Cardiac septum (tissue), 1 donor: ENCODE data around the gene SGPP2. TPM values are rescaled to one million over a fixed set of nuclear protein-coding genes. Genes with fewer than 3 reads are reported as not detected.

Experiments used
- DNase-seq: peaks from one replicate; pipeline ENCODE4 v3.0.0-alpha.2; 2020; ENCODE audit warnings: low spot score
- intact Hi-C: fragments of 100-400 bp; cut with DNase I; formaldehyde crosslinking; loops from one replicate; pipeline ENCODE4 v1.14.0; 2022
- total RNA-seq: library from RNA; stranded (reverse); fragmentation: NEBNext Ultra II Directional; extraction: Animal tissue kit (Norgen Biotek cat#: 25700); gene quantifications from one replicate; pipeline ENCODE4 v1.2.1, GENCODE V29; 2021
- donor health status: DM: no; HTN: no; CAD: no.

SGPP2 gene
- total RNA-seq, 1 donor from 2014 or later = 1.0 TPM

GRCh38 chr2:222456479-222457077 is 32.2 kb downstream of the SGPP2 start:
- intact Hi-C loops = no loop called here
- no peak for DNase-seq

GRCh38 chr2:222459983-222460382 is 35.6 kb downstream of the SGPP2 start:
- intact Hi-C loops = no loop called here
- no peak for DNase-seq

GRCh38 chr2:222465746-222466145 is 41.4 kb downstream of the SGPP2 start:
- intact Hi-C loops = no loop called here
- no peak for DNase-seq

- intact Hi-C loops = no loop called here
- no peak for DNase-seq
Observed at GRCh38 chr2:222468346-222468745, 44.0 kb downstream of the SGPP2 start.

- no peak for DNase-seq
- intact Hi-C loops = no loop called here
Observed at GRCh38 chr2:222470802-222471468, 46.6 kb downstream of the SGPP2 start.

- DNase-seq = no peak
- intact Hi-C loops = no loop called here
Observed at GRCh38 chr2:222477962-222478608, 53.7 kb downstream of the SGPP2 start.

GRCh38 chr2:222479859-222480258 is 55.5 kb downstream of the SGPP2 start:
- DNase-seq = no peak
- intact Hi-C loops = no loop called here

GRCh38 chr2:222480497-222480896 is 56.2 kb downstream of the SGPP2 start:
- DNase-seq = no peak
- intact Hi-C loops = no loop called here

- intact Hi-C loops = no loop called here
- DNase-seq = no peak
Observed at GRCh38 chr2:222481941-222482340, 57.6 kb downstream of the SGPP2 start.

GRCh38 chr2:222483513-222484039 is 59.2 kb downstream of the SGPP2 start:
- no peak for DNase-seq
- intact Hi-C loops = no loop called here

- intact Hi-C loops = no loop called here
Observed at GRCh38 chr2:222485367-222486211, 61.2 kb downstream of the SGPP2 start.

GRCh38 chr2:222490131-222490530 is 65.8 kb downstream of the SGPP2 start:
- intact Hi-C loops = no loop called here
- no peak for DNase-seq

More at GRCh38 chr2:222485367-222486211, 61.2 kb downstream of the SGPP2 start:
- no peak for DNase-seq

- no peak for DNase-seq
- intact Hi-C loops = no loop called here
Observed at GRCh38 chr2:222492683-222493082, 68.3 kb downstream of the SGPP2 start.

- intact Hi-C loops = no loop called here
- DNase-seq = no peak
Observed at GRCh38 chr2:222494104-222494739, 69.9 kb downstream of the SGPP2 start.

- intact Hi-C loops = no loop called here
- DNase-seq = no peak
Observed at GRCh38 chr2:222495388-222495787, 71.0 kb downstream of the SGPP2 start.

GRCh38 chr2:222499226-222499625 is 74.9 kb downstream of the SGPP2 start:
- intact Hi-C loops = no loop called here

GRCh38 chr2:222504191-222504590 is 79.8 kb downstream of the SGPP2 start:
- intact Hi-C loops = no loop called here
- DNase-seq = no peak

More at GRCh38 chr2:222499226-222499625, 74.9 kb downstream of the SGPP2 start:
- no peak for DNase-seq

GRCh38 chr2:222504719-222505118 is 80.4 kb downstream of the SGPP2 start:
- intact Hi-C loops = no loop called here
- no peak for DNase-seq

- intact Hi-C loops = no loop called here
- no peak for DNase-seq
Observed at GRCh38 chr2:222506230-222506935, 82.0 kb downstream of the SGPP2 start.
